SK-N-MC (cell line): ENCODE data around the gene CHRNG.

Source experiments
- EZH2 ChIP-seq: fragments of 200-600 bp; sonication (generic); IDR thresholded peaks from one replicate; pipeline ENCODE4 v1.6.1; 2017; ENCODE audit warnings: antibody characterized with exemption
- POLR2AphosphoS5 ChIP-seq: IDR thresholded peaks from 2 replicates; pipeline ENCODE4 v1.6.1; 2012; ENCODE audit warnings: mild to moderate bottlenecking, low read depth, low read length, borderline replicate concordance

- TF ChIP-seq EZH2, result no peak
- TF ChIP-seq POLR2AphosphoS5, result no peak
These were observed 28.7 kb downstream of the CHRNG start for GRCh38 chr2:232568161-232568560.
